ENCODE data around the gene PACRGL. TPM values are rescaled to one million over a fixed set of nuclear protein-coding genes. Genes with fewer than 3 reads are reported as not detected.

The PACRGL gene
- total RNA-seq, 4 donors from 2014 or later: 20.5 to 45.8 (median 30.4) TPM

- TF ChIP-seq POLR2A (IDR thresholded peaks at IDR 0.05): no peak
- no peak for TF ChIP-seq CTCF (IDR thresholded peaks at IDR 0.05)
- no peak for TF ChIP-seq EP300 (IDR thresholded peaks at IDR 0.05)
- no peak for TF ChIP-seq POLR2AphosphoS5 (IDR thresholded peaks at IDR 0.05)
- H3K9me3 ChIP-seq: no peaks in the 10 kb centered on the region
- H3K36me3 ChIP-seq: no peaks in the 10 kb centered on the region
- H3K4me3 ChIP-seq: no peak overlapping the region
- WGBS: 64% methylated on average over 1 of the region's 1 CpG
- no peaks in the 10 kb centered on the region for H3K27me3 ChIP-seq
- H3K27ac ChIP-seq: no peak overlapping the region
- DNase-seq (ENCODE audit: low spot score in 2 of 2): no peak
- H3K4me1 ChIP-seq: no peaks in the 10 kb centered on the region
Observed at GRCh38 chr4:20754036-20754435, 53.8 kb downstream of the PACRGL start.

GRCh38 chr4:20760053-20760452 lies 59.8 kb downstream of the PACRGL start:
- no peak overlapping the region for H3K4me3 ChIP-seq
- no peaks in the 10 kb centered on the region for H3K4me1 ChIP-seq
- no peaks in the 10 kb centered on the region for H3K27me3 ChIP-seq
- no peak overlapping the region for H3K27ac ChIP-seq
- 87% methylated on average over 2 of the region's 2 CpGs for WGBS
- no peaks in the 10 kb centered on the region for H3K36me3 ChIP-seq
- no peaks in the 10 kb centered on the region for H3K9me3 ChIP-seq
- DNase-seq (ENCODE audit: low spot score in 2 of 2): no peak
- TF ChIP-seq POLR2A (IDR thresholded peaks at IDR 0.05): no peak

DNA sequence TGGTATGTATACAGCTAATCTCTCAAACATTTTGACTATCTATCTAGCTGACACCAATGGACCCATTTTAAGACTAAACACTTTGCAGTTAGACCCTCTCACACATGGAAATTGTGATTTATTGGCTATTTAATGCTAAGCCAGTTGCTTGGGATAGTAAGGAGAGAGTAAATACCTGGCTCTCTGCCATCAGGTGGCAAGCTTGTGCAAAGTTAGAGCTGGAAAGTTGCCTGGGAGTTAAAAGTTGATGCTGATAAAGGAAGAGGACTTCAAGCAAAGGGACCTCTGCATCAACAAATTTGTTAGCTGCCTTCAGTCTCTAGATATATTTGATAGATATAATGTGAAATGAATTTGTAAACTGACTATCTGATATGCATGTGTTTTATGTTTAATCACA lies 61.1 kb downstream of the PACRGL start:
- Histone ChIP-seq H3K27ac (no peak overlapping the region), H3K36me3 (no peaks in the 10 kb centered on the region), H3K4me3 (no peak overlapping the region), H3K4me1 (no peaks in the 10 kb centered on the region), H3K27me3 (no peaks in the 10 kb centered on the region), H3K9me3 (no peaks in the 10 kb centered on the region)
- TF ChIP-seq EP300 (IDR thresholded peaks at IDR 0.05) (no peak), POLR2AphosphoS5 (IDR thresholded peaks at IDR 0.05) (no peak), CTCF (IDR thresholded peaks at IDR 0.05) (no peak), POLR2A (IDR thresholded peaks at IDR 0.05) (no peak)
- no peak for DNase-seq (ENCODE audit: low spot score in 2 of 2)

DNA sequence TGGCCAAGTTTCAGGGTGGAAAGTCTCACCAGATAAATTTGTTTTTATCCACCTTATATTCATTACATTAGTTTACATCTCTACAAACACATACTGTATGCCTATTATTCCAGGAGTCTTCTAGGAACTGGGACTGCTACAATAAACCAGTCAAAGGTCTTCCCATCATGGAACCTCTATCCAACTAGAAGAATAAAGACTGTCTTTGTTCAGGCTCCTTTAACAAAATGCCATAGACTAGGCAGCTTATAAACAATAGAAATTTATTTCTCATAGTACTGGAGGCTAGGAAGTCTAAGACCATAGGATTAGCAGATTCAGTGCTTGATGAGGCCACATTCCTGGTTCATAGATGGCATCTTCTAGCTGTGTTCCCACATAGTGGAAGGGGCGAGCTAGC lies 61.6 kb downstream of the PACRGL start:
- no peak overlapping the region for H3K4me3 ChIP-seq
- no peaks in the 10 kb centered on the region for H3K4me1 ChIP-seq
- WGBS: 100% methylated on average over 1 of the region's 1 CpG
- H3K27ac ChIP-seq: no peak overlapping the region
- no peak for DNase-seq (ENCODE audit: low spot score in 2 of 2)
- H3K9me3 ChIP-seq: no peaks in the 10 kb centered on the region
- no peaks in the 10 kb centered on the region for H3K27me3 ChIP-seq
- no peaks in the 10 kb centered on the region for H3K36me3 ChIP-seq
- TF ChIP-seq EP300 (IDR thresholded peaks at IDR 0.05) (no peak), POLR2A (IDR thresholded peaks at IDR 0.05) (no peak), POLR2AphosphoS5 (IDR thresholded peaks at IDR 0.05) (no peak), CTCF (IDR thresholded peaks at IDR 0.05) (no peak)

DNA sequence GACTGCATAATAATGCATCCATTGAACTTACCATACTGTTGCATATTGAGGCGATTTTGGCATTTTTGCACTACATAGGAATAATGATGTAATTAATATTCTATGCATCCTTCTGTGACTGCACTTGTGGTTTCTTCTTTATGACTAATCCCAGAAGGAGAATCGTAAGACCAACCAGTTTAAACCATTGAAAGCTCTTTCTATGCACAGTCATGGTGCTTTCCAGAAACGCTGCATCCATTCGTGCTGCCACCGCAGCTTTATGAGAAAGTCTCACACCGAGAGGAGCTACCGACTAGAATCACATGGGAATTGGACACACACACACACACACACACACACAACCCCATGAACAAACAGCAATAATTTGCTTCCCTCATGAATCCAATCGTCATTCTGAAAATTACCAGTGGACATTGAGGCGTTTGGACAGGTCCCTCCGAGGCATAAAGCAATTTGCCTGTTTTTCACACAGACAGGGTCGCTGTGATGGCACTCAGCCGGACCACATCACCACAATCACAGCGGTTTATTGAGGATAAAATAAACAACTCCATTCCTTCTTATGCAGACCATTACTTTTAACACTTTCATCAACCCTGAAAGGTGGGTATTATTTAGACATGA lies 64.2 kb downstream of the PACRGL start:
- Histone ChIP-seq H3K9me3 (no peaks in the 10 kb centered on the region), H3K36me3 (no peaks in the 10 kb centered on the region), H3K27ac (no peak overlapping the region), H3K27me3 (no peaks in the 10 kb centered on the region), H3K4me3 (no peak overlapping the region), H3K4me1 (no peaks in the 10 kb centered on the region)
- WGBS: 85% methylated on average over 13 of the region's 13 CpGs
- DNase-seq (ENCODE audit: low spot score in 2 of 2): no peak
- no peak for TF ChIP-seq POLR2AphosphoS5 (IDR thresholded peaks at IDR 0.05)
- TF ChIP-seq EP300 (IDR thresholded peaks at IDR 0.05): no peak
- no peak for TF ChIP-seq CTCF (IDR thresholded peaks at IDR 0.05)
- no peak for TF ChIP-seq POLR2A (IDR thresholded peaks at IDR 0.05)

Measured in suprapubic skin (tissue), 4 donors.